ENCODE data around the gene ITK.
A peak's percentile ranks its signal among the peaks of the same experiment; 100 is the strongest.
"Not testable (repeated sequence)": the region's sequence is repeated elsewhere in the genome, so short reads cannot be mapped to it uniquely, and the experiment has no call there.

The ITK gene

DNA sequence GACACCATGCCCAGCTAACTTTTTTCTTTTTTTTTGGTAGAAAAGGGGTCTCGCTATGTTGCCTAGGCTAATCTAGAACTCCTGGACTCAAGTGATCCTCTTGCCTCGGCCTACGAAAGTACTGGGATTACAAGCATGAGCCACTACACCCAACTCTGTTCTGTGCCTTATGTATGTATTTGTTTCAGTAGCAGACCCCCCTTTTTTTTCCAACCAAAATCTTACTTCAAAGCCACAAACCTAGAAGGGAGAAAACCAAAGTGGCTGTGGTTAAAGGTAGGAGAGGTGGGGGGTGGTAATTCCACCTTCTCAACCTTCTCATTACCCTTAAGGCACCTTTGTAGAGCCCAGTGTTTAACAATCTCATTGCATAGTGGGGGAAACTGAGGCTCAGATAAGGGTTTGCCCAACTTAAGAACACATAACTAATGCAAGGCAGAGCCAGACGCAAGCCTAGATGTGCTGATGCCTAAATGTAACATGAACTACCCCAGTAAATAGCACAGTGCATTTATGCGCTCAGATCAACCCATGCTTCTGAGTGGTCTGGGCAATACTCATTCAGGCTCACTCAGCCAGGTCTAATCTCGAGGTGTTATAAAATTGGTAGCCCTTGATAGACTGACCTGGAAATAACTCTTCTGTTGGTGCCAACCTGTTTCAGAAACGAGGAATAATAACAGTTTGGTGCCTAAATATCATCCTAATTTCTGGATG, 33.0 kb downstream of the ITK start:
- no peak for DNase-seq (ENCODE audit: low read depth)

DNA sequence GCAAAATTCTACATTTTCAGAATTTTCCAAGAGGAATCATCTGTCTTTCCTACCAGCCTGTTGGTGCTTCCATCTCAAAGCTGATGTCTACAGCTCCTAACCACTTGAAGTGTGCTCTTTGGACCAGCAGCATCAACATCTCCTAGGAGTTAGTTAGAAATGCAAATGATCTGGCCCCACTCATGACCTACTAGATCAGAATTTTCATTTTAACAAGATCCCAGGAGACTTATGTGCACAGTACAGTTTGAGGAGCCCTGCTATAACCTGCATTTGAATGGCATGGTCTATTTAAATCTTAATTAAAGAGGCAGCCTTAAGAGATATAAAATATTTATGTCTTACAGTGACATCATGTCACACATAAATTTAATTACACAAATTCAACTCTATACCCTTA, 33.8 kb downstream of the ITK start:
- no peak for DNase-seq (ENCODE audit: low read depth)

DNA sequence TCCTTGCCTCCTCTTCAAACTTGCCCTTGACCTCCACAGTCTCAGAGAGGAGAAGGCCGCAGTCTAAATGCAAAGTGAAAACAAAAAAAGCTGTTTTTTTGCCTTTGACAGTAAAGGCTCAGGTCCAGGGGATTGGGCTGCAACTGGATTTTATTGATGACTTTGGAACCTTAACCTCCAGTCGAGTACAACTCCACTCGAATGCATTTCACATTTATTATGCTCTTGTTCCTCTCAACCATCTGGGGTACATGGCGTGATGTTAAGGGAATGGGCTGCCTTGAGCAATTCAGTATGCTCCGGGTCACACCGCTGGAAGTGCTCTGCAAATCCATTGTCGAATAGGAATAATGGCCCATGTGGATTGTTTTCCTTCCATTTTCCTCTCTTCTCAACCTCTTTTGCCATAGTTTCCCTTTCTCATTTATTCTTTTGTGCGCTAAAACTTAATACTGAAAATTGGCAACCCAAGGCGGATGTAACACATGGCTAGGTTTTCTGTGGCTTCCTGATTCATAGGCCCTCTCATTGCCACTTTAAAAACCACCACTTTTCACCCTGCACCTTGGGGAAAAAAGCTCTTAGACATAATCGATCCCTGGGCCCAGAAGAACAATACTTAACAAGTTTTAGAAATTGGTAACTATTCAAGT, 34.3 kb downstream of the ITK start:
- no peak for DNase-seq (ENCODE audit: low read depth)

DNA sequence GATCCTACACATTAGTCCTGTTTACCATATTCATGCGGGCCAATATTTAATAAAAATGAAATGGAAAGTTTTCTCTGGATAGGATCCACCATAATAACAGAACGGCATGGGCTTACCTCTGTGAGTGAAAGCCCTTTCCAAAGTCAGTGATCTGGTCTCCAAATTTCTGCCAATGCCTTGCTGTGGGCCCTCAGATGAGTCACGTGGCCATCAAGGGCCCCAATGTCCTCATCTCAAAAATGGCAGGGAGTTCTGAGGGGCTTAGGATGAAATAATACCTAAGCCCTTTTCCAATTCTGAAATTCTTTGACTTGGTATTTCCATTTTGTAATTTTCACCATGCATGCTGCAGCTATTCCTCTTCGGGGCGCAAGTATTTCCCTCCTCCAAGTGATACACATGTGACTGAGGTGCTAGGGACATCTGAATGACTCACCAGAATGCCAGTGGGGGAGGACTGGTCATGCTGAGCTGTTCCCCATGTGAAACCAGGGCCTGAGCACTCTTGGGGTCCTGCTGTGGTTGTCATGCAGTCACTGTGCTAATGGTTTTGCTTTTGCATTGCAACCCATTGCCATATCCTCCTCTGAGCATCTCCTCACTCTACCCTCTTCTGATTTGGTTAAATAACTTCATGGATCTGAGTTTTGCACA, 35.0 kb downstream of the ITK start:
- DNase-seq (ENCODE audit: low read depth) = no peak

DNA sequence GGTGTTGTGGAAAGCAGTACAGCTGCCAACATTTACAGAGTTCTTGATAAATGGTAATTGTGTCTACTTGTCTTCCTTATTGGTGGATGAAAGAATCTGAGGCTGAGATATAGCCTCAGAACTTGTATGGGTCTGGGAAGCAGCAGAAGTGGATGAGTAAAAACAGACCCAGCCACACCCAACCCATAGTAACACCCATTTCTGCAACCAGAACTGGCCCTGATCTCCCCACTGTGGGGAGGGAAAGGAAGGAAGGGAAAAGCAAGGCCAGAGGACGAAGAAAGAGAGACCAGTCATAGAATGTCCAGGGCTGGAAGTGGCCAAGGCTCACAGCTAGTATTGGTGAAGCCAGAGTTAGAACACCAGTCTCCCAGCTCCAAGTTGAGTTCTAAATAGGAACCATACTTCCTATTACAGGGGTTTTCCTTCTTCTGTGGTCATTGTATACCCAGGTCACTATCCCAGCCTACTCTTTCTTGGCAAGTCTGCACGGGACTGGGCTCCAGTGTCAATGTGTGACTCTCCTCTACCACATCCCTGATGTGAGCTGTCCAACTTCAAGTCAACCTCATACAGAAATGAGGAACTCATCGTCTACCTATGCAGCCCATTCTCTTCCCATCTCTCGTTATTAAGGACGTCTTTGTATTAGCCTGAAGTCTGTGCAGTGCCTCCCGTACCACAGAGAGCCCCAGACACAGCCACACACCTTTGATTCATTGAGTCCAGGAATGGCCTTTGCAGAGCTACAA, 35.9 kb downstream of the ITK start:
- DNase-seq (ENCODE audit: low read depth) = no peak

DNA sequence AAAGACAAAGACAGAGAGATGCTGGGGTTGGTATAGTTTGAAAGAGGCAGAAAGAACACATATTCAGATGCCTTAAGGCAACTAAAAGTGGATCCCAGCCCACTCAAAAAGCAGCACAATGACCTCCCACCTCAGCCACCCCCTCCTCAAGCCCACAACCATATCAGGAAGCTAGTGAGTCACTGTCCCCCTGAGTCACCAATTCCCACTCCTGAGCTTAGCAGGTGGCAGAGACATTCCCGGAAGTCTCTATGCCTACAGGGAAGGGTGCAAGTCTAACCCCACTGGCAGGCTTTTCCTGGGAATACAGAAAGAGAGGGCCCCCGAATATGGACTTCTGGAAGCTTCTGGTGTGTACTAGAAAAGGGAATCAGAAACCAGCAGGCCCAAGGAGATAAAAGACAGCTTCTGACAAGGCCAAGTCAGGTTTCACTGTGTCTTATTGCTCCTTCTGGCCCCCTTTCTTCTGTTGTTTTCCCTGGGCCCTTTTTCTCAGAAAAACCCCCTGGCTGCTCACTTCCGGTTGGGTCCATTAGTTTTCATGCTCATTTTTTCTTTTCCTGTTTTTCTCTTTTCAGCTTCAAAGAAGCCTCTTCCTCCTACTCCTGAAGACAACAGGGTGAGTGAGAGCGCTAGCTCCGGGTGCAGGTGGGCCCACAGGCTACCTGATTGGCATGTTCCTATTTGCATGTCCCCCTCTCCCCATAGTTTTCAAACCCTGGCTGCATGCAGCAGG, 36.8 kb downstream of the ITK start:
- DNase-seq (ENCODE audit: low read depth) = no peak

DNA sequence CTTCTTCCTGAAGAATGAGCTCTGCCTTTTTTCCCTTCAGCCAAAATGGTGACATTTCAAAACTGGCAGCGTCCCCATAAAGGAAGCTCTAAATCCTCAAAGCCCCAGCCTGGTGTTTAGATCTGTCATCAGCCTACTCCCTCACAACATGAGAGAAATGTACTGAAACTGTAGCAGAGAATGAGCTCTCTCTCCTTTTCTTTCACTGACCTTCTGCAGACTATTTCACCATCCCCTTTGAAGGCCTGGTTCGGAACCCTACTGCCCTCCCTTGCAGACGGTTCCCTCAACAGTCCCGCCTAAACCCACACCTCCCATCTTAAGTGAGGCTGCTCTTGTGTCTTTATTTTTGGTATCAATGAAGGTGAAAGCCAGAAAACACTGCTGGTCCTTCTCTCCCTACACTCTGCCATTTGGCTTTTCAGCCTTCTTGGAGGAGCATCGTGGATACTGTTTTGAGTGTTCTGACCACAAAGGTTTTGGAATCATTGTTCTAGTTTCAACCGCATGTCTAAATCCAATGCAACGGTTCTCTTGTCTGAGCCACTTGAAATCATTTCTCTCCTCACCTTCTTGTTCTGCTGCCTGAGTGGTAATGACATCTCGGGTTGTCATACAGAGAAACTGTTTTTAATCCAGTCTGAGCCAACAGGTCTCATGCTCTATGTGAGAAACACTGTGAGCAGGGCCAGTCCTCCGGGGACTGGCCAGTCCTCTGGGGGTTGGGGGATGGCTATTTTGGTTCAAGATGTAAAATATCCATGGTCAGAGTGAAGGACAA, 39.0 kb downstream of the ITK start:
- no peak for DNase-seq (ENCODE audit: low read depth)

DNA sequence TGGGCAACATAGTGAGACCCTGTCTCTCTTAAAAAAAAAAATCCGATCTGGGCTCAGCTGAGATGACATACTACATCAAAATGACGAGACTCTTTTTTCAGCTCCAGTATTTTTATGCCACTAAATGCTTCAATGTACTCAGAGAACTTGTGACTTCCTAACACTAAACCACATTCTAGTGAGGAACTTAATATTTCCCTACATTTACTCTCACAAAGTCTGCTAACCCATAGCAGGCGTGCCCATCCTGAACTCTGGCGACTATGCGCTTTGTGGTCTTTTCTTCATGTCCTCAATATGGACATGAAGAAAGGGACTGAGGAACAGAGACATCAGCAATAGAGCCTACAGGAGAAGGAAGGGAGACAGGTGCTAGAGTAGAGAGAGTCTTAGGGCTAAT, 41.3 kb downstream of the ITK start:
- no peak for DNase-seq (ENCODE audit: low read depth)

DNA sequence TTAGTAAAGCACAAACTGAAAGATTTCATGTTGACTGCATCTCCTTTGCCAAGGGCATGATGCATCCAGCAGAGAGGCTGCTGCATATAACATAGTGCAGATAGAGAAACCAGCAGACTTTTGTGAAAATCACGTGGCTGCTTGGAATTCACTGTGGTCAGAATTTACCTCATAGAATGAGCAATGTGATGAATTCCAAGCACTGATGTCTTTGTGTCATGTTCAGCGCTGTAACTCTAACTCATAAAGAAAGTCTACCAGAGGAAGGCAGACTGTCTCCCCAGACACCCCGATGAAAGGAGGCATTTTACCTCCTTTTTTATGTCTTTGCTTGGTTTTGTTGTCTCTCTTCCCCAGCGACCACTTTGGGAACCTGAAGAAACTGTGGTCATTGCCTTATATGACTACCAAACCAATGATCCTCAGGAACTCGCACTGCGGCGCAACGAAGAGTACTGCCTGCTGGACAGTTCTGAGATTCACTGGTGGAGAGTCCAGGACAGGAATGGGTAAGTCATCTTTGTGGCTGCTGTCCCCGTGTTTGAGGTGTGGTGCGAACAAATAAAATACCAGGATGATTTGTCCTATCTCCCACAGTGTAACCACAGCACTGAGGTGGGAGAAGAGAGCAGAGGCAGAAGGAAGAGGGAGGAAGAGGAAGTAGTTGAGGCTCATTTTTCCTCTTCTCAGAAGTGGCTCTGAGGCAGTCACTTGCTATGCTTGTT, 42.0 kb downstream of the ITK start:
- peak; percentile 40 for DNase-seq (ENCODE audit: low read depth)

DNA sequence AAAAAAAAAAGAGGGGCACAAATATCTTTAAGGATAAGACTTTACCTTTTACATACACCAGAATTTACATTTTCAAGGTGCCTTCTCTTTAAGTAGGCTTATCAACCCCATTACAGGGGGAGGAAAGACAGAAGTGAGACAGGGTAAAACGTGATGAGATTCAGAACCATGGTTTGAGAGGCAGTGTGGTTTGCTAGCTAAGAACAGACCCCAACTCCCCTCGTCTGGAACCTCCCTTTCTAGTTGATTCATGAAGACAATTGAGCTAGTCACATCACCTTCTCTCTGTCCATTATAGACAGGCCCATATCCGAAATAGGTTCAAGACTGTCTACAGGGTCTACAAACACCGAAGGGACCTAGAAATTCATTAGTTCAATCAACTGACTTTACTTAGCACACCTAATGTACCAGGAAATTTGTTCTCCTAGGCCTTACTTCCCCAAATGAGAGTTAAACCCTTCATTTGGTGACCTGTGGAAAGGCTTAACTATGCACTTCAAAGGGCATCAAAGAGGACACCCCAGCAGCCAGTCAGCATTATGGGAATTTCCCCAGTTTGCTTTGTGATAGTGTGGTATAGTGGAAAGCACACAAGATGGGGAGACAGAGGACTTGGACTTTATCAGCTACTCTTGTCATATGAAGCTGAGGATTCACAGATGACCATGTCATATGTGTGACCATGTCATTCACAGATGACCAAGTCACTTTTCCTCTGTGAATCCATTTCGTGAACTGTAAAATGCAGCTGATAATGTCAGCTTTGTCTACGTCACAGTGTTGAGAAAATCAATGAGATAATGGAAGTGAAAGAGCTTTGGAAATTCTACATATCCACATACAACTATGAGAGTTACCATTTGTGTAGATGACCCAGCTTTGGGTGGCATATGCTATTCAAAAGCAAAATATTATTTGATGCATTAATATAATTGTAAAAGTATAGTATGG, 45.1 kb downstream of the ITK start:
- DNase-seq (ENCODE audit: low read depth) = no peak

DNA sequence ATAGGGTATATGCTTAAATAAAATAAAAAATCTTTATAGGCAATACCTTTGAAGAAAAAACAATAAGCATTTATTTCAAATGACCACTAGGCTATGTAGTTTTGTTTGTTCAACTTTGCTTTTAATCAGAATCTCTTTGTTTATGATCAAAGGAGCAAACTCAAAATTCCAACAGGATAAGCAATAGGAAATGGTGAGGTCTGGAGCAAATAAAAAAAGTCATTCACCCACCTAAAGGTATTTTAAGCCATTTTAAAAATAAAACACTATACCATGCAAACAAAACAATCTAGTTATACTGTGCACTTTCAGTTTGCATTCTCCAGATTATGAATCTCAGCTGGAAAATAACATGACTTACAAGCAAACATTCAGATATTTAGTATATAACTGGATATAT, 50.0 kb downstream of the ITK start:
- DNase-seq (ENCODE audit: low read depth) = no peak

DNA sequence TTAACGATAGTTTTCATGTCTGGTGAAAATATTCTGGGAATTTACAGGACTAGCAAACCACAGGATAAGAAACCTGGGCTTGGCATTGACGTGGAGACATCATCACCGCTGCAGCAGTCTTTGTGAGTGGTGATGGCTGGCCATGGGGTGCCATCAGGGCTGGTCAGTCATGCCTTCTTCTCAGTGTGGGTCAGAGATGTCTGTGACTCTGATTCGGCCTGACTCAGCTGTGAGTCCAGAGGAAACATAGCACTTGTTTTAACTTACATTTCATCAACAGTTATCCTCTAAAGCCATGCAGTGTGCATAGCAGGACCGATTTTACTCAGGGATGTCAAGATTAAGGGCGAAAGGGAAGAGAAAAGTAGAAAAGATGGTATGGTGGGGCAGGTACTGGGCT, 52.1 kb downstream of the ITK start:
- DNase-seq (ENCODE audit: low read depth) = no peak

DNA sequence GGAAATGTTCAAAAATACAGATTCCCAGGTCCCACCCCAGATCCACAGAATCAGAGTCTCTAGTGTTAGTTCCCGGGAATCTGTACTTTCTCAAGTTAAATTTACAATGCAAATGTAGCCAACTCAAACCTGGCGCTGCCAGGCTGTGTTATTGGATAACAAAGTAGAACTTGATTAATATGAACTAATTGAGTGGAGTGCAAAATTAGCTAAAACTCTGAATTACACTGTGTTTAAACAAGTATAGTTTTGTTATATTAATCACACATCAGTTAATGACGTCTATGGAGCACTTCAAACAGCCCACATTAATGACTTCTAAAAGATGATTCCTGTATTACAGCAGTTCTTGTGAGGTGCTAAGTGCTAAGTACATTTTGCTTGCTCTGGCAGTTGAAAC, 52.9 kb downstream of the ITK start:
- no peak for DNase-seq (ENCODE audit: low read depth)

DNA sequence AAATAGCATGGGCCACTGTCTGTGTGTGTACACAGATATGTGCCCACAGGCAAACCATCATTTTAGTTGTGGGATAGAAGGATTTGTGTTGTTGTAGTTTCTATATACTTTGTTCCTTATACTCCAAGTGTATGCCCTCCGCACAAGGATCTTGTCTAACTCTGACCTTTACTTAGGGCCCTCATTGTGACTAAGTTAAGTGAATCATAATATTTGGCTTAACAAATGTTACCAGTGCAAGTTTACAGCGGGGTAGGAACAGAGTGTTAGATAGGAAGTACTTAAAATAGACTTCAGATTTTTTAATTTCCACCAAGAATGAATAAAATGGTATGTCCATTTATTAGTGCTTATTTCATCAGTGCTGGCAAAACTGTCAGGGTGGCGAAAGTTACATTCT, 55.8 kb downstream of the ITK start:
- DNase-seq (ENCODE audit: low read depth) = no peak

DNA sequence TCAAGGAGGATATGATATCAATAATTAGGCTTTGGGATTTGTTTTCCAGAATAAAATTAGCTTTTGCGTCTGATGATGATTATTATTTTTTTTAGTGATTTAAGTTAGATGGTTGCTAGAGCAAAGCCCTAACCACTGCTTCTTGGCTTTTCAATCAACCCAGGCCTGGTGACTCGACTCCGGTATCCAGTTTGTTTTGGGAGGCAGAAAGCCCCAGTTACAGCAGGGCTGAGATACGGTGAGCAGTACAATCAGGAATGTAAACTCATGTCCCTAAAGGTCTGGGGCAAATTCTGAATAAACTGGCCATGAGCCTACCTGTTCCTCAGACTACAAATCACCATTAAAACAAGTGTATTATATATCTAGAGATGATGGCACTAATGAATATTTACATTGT, 60.8 kb downstream of the ITK start:
- DNase-seq (ENCODE audit: low read depth) = no peak

DNA sequence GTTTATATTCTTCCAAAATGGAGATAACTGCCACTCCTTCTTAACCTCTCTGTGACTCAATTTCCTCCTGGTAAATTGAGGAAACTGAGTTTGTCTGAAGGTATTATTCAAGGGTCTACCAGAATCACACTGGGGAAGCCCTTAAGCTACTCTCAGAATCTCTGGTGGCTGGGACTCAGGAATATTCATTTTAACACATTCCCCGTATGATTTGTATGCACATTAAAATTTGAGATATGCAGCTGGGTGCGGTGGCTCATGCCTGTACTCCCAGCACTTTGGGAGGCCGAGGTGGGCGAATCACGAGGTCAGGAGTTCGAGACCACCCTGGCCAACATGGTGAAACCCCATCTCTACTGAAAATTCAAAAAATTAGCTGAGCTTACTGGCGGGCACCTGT, 64.1 kb downstream of the ITK start:
- not testable (repeated sequence) for DNase-seq (ENCODE audit: low read depth)

DNA sequence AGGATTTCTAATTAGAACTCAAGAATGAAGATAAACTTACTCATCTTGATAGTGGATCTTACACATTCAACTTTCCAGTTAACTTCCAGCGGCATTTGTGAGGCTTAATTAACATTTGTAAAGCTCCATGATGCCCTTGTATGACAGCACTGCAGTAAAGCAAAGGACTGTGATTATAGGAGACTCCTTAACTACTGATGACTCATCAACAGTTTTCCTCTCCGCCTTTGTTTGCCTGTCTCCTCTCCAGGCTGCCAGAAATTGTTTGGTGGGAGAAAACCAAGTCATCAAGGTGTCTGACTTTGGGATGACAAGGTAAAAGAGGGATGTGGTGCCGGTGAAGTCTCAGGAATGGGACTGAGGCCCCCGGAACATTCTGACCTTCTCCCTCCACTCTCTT, 64.8 kb downstream of the ITK start:
- no peak for DNase-seq (ENCODE audit: low read depth)

DNA sequence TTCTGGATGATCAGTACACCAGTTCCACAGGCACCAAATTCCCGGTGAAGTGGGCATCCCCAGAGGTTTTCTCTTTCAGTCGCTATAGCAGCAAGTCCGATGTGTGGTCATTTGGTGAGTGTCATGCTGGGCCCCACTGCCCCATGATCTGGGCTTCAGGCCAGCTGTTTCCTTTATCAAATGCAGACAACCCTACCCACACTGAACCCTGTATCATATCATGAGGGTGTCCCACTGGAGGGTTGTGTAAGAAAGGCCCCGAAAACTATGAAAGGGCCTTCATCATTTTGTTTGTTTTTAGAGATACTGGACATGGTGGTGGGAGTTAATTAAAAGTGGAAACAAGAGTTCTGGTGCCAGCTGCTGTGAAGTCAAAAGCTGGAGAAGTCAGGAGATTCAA, 65.2 kb downstream of the ITK start:
- no peak for DNase-seq (ENCODE audit: low read depth)

DNA sequence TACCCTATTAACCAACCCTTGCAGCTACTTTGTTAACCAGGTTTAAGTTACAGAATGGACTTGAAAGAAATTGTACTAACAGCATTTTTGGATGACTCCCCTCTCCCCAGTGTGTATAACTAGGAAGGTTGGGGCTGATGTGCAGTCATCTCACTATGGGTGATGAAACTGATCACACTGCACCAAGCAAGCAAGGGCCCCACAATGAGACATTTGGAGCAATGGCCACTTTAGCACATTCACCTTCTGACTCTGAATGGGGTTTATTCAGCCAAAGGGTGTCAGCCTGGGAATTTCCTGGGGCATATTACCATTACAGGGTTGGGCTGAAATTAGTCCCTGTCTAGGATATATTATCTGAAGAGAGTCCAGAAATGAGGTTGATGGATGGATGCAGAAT, 66.6 kb downstream of the ITK start:
- no peak for DNase-seq (ENCODE audit: low read depth)

Measured in stimulated activated CD8-positive, alpha-beta memory T cell treated with anti-CD3 and anti-CD28 coated beads, Interleukin-7, amount 100 ng/mL, for 24 hours (primary cell).